Motor neuron (in vitro differentiated cells): ENCODE results near the gene POLRMT. TPM values are rescaled to one million over a fixed set of nuclear protein-coding genes. Genes with fewer than 3 reads are reported as not detected.
"Not testable (repeated sequence)": the region's sequence is repeated elsewhere in the genome, so short reads cannot be mapped to it uniquely, and the experiment has no call there.

ENCODE experiments used
- ATAC-seq, 8 experiments: fragments of 200-7000 bp; cut with Tn5 transposase; replicated peaks in 6 of 8; 2 replicates each; pipeline ENCODE4 v1.8.0; 2021; ENCODE audit warnings: mild to moderate bottlenecking in 8 of 8, moderate library complexity in 8 of 8
- H3K27ac ChIP-seq, 2 donors: fragments of 250-450 bp; sonication (Bioruptor Pico); 2 replicates each; pipeline ENCODE4 v1.9.0; 2021; ENCODE audit warnings: antibody characterized with exemption in 2 of 2, mild to moderate bottlenecking in 2 of 2, moderate library complexity in 1 of 2
- H3K4me1 ChIP-seq, 2 donors: fragments of 250-450 bp; sonication (Bioruptor Pico); replicated peaks in 1 of 2; 2 replicates each; pipeline ENCODE4 v1.6.1; 2021; ENCODE audit warnings: antibody characterized with exemption in 2 of 2, mild to moderate bottlenecking in 2 of 2, moderate library complexity in 1 of 2
- H3K4me3 ChIP-seq, 5 donors: fragments of 250-450 bp; sonication (Bioruptor Pico); 2 replicates each; pipeline ENCODE4 v1.9.0; 2021; ENCODE audit warnings: antibody characterized with exemption in 5 of 5, mild to moderate bottlenecking in 5 of 5, moderate library complexity in 4 of 5
- WGBS, 10 experiments: fragments of 450-650 bp; shearing (Covaris generic); methylation state at CpG; one replicate each; pipeline ENCODE4 v1.0.0; 2022; 5-methylcytosine and 5-hydroxymethylcytosine counted together
- in situ Hi-C, 9 experiments: fragments of 400-800 bp; cut with MboI; loops; one replicate each; pipeline ENCODE4 v1.15.0; 2021; ENCODE audit warnings: low sequenced_read_pairs in 9 of 9, low pct_unique_long_range_greater_than_20kb in 2 of 9; ENCODE audit not compliant: unreplicated experiment in 9 of 9
- total RNA-seq, 8 experiments: library from RNA; unstranded; fragments of 300-600 nt; gene quantifications; 2 replicates each; pipeline versions ENCODE4 v1.2.3 to v1.2.4, GENCODE V29; 2022

Gene POLRMT
- total RNA-seq, 8 experiments from 2014 or later = 18.3 to 56.9 (median 33.5) TPM

GRCh38 chr19:674282-675151, 41.2 kb upstream of the POLRMT start:
- in situ Hi-C loops = loop anchor here in 2 of 9 experiments (25.0 kb wide), 2 partner anchors 88 to 238 kb away; partner anchors contain the start of genes KISS1R (in 1 of the 2), MISP (in 1 of the 2) and R3HDM4 (in 1 of the 2)
- H3K4me3 ChIP-seq = no peak overlapping the region
- peaks cover 29 to 39% of the 10 kb centered on the region in 2 donors for H3K4me1 ChIP-seq
- WGBS, 10 experiments = 74 to 90% (median 81%) methylated on average over 2 to 4 of the region's 38 CpGs; no CpG with 5 or more reads in 6 of the 10 experiments
- no peak for ATAC-seq
- H3K27ac ChIP-seq = peak overlapping the region in 1 of 2 donors; percentile 83

DNA sequence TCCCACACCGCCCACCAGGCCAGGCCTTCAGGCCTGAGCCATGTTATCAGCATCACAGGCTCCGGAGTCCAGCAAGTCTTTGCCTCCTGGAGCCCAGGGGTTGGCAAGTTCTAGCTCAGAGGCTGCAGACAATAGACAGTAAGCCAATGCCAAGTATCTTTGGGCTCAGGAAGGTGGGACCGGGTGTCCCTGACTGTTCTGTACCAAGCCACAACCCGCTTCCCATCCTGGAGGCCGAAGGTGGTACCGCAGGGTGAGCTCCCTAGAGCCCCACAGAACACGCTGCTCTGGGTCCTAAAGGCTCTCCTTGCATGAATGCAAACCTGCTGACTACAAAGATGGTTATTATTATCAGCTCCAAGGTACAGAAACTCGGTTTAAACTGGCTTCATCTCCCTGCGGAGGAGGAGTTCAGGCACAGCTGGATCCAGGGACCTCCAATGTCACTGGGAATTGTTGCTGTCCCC, 37.3 kb upstream of the POLRMT start:
- Histone ChIP-seq H3K4me1 (peaks cover 6 to 8% of the 10 kb centered on the region in 2 donors), H3K4me3 (no peak overlapping the region), H3K27ac (no peak overlapping the region)
- in situ Hi-C loops = loop anchor here in 2 of 9 experiments (25.0 kb wide), 2 partner anchors 92 to 242 kb away; partner anchors contain the start of genes KISS1R (in 1 of the 2), MISP (in 1 of the 2) and R3HDM4 (in 1 of the 2)
- 20 to 71% (median 53%) methylated on average over 1 to 6 of the region's 9 CpGs; no CpG with 5 or more reads in 5 of the 10 experiments for WGBS, 10 experiments
- ATAC-seq = peak in 1 of 8 experiments; percentile 73

GRCh38 chr19:668675-669434, 35.5 kb upstream of the POLRMT start:
- WGBS, 10 experiments = 23 to 94% (median 77%) methylated on average over 3 to 11 of the region's 12 CpGs
- in situ Hi-C loops = loop anchor here in 5 of 9 experiments (10.0 to 25.0 kb wide), 4 partner anchors 56 to 243 kb away; partner anchors contain the start of genes KISS1R (in 1 of the 5), MISP (in 1 of the 5) and R3HDM4 (in 1 of the 5)

GRCh38 chr19:666985-667573, 33.7 kb upstream of the POLRMT start:
- in situ Hi-C loops = loop anchor here in 5 of 9 experiments (10.0 to 25.0 kb wide), 4 partner anchors 58 to 245 kb away; partner anchors contain the start of genes KISS1R (in 1 of the 5), MISP (in 1 of the 5) and R3HDM4 (in 1 of the 5)
- H3K4me3 ChIP-seq, ATAC-seq, H3K27ac ChIP-seq: not testable (repeated sequence)
- WGBS, 10 experiments = 72 to 100% (median 93%) methylated on average over 2 to 7 of the region's 38 CpGs; no CpG with 5 or more reads in 7 of the 10 experiments
- peaks cover 6 to 14% of the 10 kb centered on the region in 2 donors for H3K4me1 ChIP-seq

More at GRCh38 chr19:668675-669434, 35.5 kb upstream of the POLRMT start:
- not testable (repeated sequence) for H3K27ac ChIP-seq, ATAC-seq, H3K4me3 ChIP-seq, H3K4me1 ChIP-seq

DNA sequence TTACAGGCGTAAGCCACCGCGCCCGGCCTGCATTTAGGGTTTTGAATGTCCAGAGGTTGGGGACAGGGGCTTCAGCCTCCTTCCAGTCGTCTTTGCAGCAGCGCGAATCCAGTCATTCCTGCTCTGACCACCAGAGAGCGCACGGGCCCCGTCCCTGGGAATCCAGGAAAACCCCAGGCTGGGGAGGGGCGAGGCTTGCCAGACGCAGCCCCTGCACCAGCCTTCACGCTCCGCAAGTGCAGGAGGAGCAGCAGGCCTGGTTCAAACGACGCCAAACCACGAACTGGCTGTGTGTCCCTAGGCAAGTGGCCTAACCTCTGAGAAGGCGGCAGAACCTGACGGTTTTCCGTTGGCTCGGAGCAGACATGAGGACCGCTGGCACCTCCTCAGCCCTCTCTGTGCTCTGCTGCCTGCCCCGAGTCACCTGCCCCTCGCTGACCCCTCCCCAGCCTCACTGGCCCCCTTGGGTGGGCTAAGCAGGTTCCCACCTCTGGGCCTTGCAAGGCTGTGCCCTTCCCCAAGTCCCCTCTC, 31.6 kb upstream of the POLRMT start:
- Histone ChIP-seq H3K4me1 (peaks cover 20 to 26% of the 10 kb centered on the region in 2 donors), H3K27ac (no peak overlapping the region), H3K4me3 (no peak overlapping the region)
- ATAC-seq = peak; percentile 7 to 54 (median 36)
- 0 to 31% (median 0%) methylated on average over 2 to 7 of the region's 24 CpGs; no CpG with 5 or more reads in 3 of the 10 experiments for WGBS, 10 experiments
- in situ Hi-C loops = loop anchor here in 5 of 9 experiments (10.0 to 25.0 kb wide), 4 partner anchors 60 to 247 kb away; partner anchors contain the start of genes KISS1R (in 1 of the 5), MISP (in 1 of the 5) and R3HDM4 (in 1 of the 5)

GRCh38 chr19:663682-664117, 30.4 kb upstream of the POLRMT start:
- H3K27ac ChIP-seq = peak overlapping the region; percentile 85 to 91

GRCh38 chr19:662962-663681, 29.8 kb upstream of the POLRMT start, which contains the start of gene RNF126:
Gene RNF126 (minus strand): TSS chr19:663214. CDS start chr19:663121, 93 bp downstream.
- ATAC-seq = peak; percentile 37 to 84 (median 78)
- peaks cover 21 to 31% of the 10 kb centered on the region in 2 donors for H3K4me1 ChIP-seq
- peak within 1 kb of the TSS; percentile 66 to 97 (median 90) for H3K4me3 ChIP-seq
- in situ Hi-C loops = loop anchor here in 5 of 9 experiments (10.0 to 25.0 kb wide), 4 partner anchors 62 to 249 kb away; partner anchors contain the start of genes KISS1R (in 1 of the 5), MISP (in 1 of the 5) and R3HDM4 (in 1 of the 5)
- peak within 1 kb of the TSS; percentile 85 to 91 for H3K27ac ChIP-seq
- WGBS, 10 experiments = 0 to 20% methylated on average over 1 of the region's 97 CpGs; no CpG with 5 or more reads in 8 of the 10 experiments

More at GRCh38 chr19:663682-664117, 30.4 kb upstream of the POLRMT start:
- H3K4me3 ChIP-seq = peak overlapping the region; percentile 66 to 97 (median 90)
- 0 to 92% (median 68%) methylated on average over 1 to 6 of the region's 18 CpGs; no CpG with 5 or more reads in 4 of the 10 experiments for WGBS, 10 experiments
- in situ Hi-C loops = loop anchor here in 5 of 9 experiments (10.0 to 25.0 kb wide), 4 partner anchors 61 to 249 kb away; partner anchors contain the start of genes KISS1R (in 1 of the 5), MISP (in 1 of the 5) and R3HDM4 (in 1 of the 5)
- ATAC-seq = no peak
- H3K4me1 ChIP-seq = peaks cover 20 to 26% of the 10 kb centered on the region in 2 donors

DNA sequence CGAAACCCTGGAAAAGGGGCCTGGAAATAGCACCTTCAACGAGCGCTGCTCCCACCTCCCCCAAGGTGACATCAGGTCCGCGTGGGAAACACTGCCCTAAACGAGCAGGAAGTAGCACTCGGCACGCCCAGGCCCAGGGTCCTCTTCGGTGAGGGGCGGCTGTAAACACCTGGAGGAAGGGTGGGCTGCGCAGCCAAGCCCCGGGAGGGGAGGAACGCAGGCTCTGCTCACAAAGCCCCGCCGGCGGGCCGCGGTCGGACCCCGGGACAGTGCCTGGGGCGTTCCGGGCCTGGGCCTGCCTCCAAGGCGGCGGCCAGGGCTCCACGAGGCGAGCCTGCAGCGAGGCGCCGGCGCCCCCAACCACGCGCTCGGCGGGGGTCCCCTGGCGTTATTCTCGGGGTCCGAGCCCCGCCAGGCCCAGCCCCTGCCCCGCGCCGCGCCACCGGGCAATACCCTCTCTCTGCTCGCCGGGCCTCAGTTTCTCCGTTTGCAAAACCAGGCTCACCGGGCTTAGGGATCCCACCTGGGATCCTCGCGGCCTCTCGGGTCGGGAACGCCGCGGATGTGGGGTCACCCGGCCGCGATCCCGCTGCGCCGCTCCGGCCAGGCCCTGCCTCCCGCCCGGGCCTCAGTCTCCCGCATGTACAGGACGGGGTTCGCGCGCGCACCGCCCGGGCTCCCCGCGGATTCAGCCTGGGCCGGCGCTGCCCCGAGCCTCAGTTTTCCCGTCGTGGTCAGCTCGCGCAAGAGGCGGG, 29.0 kb upstream of the POLRMT start:
- H3K27ac ChIP-seq = peak overlapping the region; percentile 82 to 88
- in situ Hi-C loops = loop anchor here in 5 of 9 experiments (10.0 to 25.0 kb wide), 4 partner anchors 62 to 250 kb away; partner anchors contain the start of genes KISS1R (in 1 of the 5), MISP (in 1 of the 5) and R3HDM4 (in 1 of the 5)
- peak overlapping the region; percentile 66 to 97 (median 90) for H3K4me3 ChIP-seq
- peak in 5 of 8 experiments; percentile 1 to 10 (median 3) for ATAC-seq
- 0 to 40% (median 3%) methylated on average over 1 to 10 of the region's 81 CpGs; no CpG with 5 or more reads in 7 of the 10 experiments for WGBS, 10 experiments
- H3K4me1 ChIP-seq = peaks cover 27 to 35% of the 10 kb centered on the region in 2 donors

- in situ Hi-C loops = loop anchor here in 5 of 9 experiments (10.0 to 25.0 kb wide), 4 partner anchors 63 to 251 kb away; partner anchors contain the start of genes KISS1R (in 1 of the 5), MISP (in 1 of the 5) and R3HDM4 (in 1 of the 5)
- WGBS, 10 experiments = 0 to 23% (median 10%) methylated on average over 1 to 15 of the region's 31 CpGs; no CpG with 5 or more reads in 4 of the 10 experiments
- ATAC-seq = peak in 3 of 8 experiments; percentile 4 to 8 (median 5)
- no peak overlapping the region for H3K27ac ChIP-seq
- H3K4me3 ChIP-seq = peak overlapping the region; percentile 66 to 97 (median 90)
- H3K4me1 ChIP-seq = peaks cover 27 to 35% of the 10 kb centered on the region in 2 donors
These were observed 28.3 kb upstream of the POLRMT start for GRCh38 chr19:661427-662196.
